Measurements from ENCODE around the gene CLEC18B.
"Not testable (repeated sequence)": the region's sequence is repeated elsewhere in the genome, so short reads cannot be mapped to it uniquely, and the experiment has no call there.

- TF ChIP-seq CTCF, POLR2AphosphoS5, POLR2A (IDR thresholded peaks at IDR 0.05): not testable (repeated sequence)
Measured at GRCh38 chr16:74412138-74412774, 9.0 kb downstream of the CLEC18B start.

All from breast epithelium (tissue), 3 donors.